Activated T-cell treated with anti-CD3 and anti-CD28 coated beads, Interleukin-2, amount 50 U/mL, for 4 hours (primary cell): Measurements from ENCODE around the gene TBXAS1. TPM values are rescaled to one million over a fixed set of nuclear protein-coding genes. Genes with fewer than 3 reads are reported as not detected.
"Not testable (repeated sequence)": the region's sequence is repeated elsewhere in the genome, so short reads cannot be mapped to it uniquely, and the experiment has no call there.

Source experiments
- ATAC-seq, 2 donors: fragments of 200-7000 bp; cut with Tn5 transposase; one replicate each; pipeline ENCODE4 v1.10.0; 2021
- DNase-seq: peaks from one replicate; pipeline ENCODE4 v3.0.0-alpha.2; 2020
- H3K27me3 Mint-ChIP-seq: one replicate; pipeline ENCODE4 v1.8.0; 2021; ENCODE audit warnings: low read depth, mixed read lengths
- H3K36me3 Mint-ChIP-seq: one replicate; pipeline ENCODE4 v1.8.0; 2022; ENCODE audit warnings: mixed read lengths; ENCODE audit not compliant: insufficient read depth
- H3K4me1 Mint-ChIP-seq: one replicate; pipeline ENCODE4 v1.8.0; 2021; ENCODE audit warnings: low read depth, mixed read lengths
- H3K4me3 Mint-ChIP-seq: one replicate; pipeline ENCODE4 v1.8.0; 2021; ENCODE audit warnings: mild to moderate bottlenecking, moderate library complexity, mixed read lengths
- H3K9me3 Mint-ChIP-seq: one replicate; pipeline ENCODE4 v1.8.0; 2021; ENCODE audit warnings: mixed read lengths
- total RNA-seq, 3 donors: library from RNA; stranded (reverse); gene quantifications; one replicate each; pipeline ENCODE4 v1.2.1, GENCODE V29; 2021

Gene TBXAS1
- total RNA-seq, 3 donors from 2014 or later = 1.7 to 4.1 (median 4.0) TPM

- H3K36me3 Mint-ChIP-seq = peaks cover 2% of the 10 kb centered on the region
- no peaks in the 10 kb centered on the region for H3K9me3 Mint-ChIP-seq
- DNase-seq (no peak), ATAC-seq (no peak)
- peaks cover 21% of the 10 kb centered on the region for H3K4me1 Mint-ChIP-seq
- H3K4me3 Mint-ChIP-seq = no peak overlapping the region
- no peaks in the 10 kb centered on the region for H3K27me3 Mint-ChIP-seq
Measured at GRCh38 chr7:139914306-139915267, 85.5 kb downstream of the TBXAS1 start.

- Mint-ChIP-seq H3K36me3 (peaks cover 3% of the 10 kb centered on the region), H3K4me1 (peaks cover 23% of the 10 kb centered on the region), H3K9me3 (no peaks in the 10 kb centered on the region), H3K4me3 (no peak overlapping the region), H3K27me3 (no peaks in the 10 kb centered on the region)
- ATAC-seq (no peak), DNase-seq (no peak)
Measured at GRCh38 chr7:139915268-139915863, 86.3 kb downstream of the TBXAS1 start.

- ATAC-seq (peak; percentile 94 to 95), DNase-seq (peak; percentile 33)
- Mint-ChIP-seq H3K36me3 (peaks cover 3% of the 10 kb centered on the region), H3K27me3 (no peaks in the 10 kb centered on the region), H3K9me3 (no peaks in the 10 kb centered on the region), H3K4me3 (peak overlapping the region; percentile 24), H3K4me1 (peaks cover 23% of the 10 kb centered on the region)
Measured at GRCh38 chr7:139915864-139916716, 87.0 kb downstream of the TBXAS1 start.

GRCh38 chr7:139916717-139917395 is 87.8 kb downstream of the TBXAS1 start:
- Mint-ChIP-seq H3K9me3 (no peaks in the 10 kb centered on the region), H3K27me3 (no peaks in the 10 kb centered on the region), H3K36me3 (peaks cover 3% of the 10 kb centered on the region), H3K4me3 (no peak overlapping the region), H3K4me1 (peaks cover 23% of the 10 kb centered on the region)
- DNase-seq (no peak), ATAC-seq (peak; percentile 17 to 33)

DNA sequence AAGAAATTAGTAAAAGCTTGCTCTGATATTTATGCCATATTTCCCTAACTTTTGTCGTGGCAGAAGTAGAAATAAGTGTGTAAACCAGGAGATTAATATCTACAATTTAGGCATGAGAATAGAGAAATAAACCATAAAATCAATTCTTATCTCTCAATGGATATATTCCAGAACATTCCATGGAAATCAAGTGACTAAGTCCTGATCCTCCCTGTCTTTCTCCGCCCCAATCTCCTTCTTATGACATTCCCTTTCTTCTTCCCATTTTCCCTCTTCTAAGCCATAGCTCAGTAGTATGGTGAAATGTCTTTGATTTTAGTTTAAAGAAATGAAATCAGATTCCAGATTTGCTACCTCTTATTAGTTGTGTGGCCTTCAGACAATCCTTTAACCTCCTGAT is 88.8 kb downstream of the TBXAS1 start:
- ATAC-seq (no peak), DNase-seq (no peak)
- Mint-ChIP-seq H3K4me3 (no peak overlapping the region), H3K4me1 (peaks cover 23% of the 10 kb centered on the region), H3K36me3 (peaks cover 1% of the 10 kb centered on the region), H3K9me3 (no peaks in the 10 kb centered on the region), H3K27me3 (no peaks in the 10 kb centered on the region)

DNA sequence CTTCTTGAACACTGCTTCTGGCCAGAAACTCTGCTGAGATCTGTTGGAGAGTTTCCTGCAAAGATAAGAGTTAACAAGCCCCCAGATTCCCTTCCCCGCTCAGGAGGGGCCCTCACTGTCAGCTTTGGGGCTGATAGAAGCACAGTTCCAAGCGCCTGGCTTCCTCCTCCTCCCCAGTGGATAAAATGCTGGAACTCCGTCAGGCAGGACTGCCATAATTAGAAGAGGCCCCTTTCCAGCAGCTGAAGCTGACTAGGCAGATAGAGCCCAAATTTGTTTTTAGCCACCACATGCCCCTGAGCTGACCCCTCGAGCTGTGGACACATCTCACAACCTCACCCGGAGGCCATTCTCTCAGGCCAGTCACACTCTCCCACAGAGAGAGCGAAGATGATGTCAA is 89.4 kb downstream of the TBXAS1 start:
- no peaks in the 10 kb centered on the region for H3K9me3 Mint-ChIP-seq
- H3K27me3 Mint-ChIP-seq = no peaks in the 10 kb centered on the region
- ATAC-seq (no peak), DNase-seq (no peak)
- peaks cover 1% of the 10 kb centered on the region for H3K36me3 Mint-ChIP-seq
- peaks cover 23% of the 10 kb centered on the region for H3K4me1 Mint-ChIP-seq
- no peak overlapping the region for H3K4me3 Mint-ChIP-seq

DNA sequence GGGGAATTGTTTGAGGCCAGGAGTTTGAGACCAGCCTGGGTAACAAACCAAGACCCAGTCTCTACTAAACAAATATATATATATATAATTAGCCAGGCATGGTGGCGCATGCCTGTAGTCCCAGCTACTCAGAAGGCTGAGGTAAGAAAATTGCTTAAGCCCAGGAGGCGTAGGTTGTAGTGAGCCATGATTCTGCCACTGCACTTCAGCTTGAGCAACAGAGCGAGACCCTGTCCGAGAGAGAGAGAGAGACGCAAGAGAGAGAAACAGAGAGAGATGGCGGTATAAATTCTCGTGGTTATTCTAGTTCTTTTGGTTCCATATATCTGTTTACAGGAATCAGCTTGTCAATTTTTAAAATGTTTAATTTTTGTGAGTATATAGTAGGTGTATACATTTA is 94.0 kb downstream of the TBXAS1 start:
- ATAC-seq (no peak), DNase-seq (no peak)
- H3K27me3 Mint-ChIP-seq = no peaks in the 10 kb centered on the region
- H3K36me3 Mint-ChIP-seq = peaks cover 1% of the 10 kb centered on the region
- H3K4me3 Mint-ChIP-seq = no peak overlapping the region
- no peaks in the 10 kb centered on the region for H3K9me3 Mint-ChIP-seq
- H3K4me1 Mint-ChIP-seq = peaks cover 2% of the 10 kb centered on the region

DNA sequence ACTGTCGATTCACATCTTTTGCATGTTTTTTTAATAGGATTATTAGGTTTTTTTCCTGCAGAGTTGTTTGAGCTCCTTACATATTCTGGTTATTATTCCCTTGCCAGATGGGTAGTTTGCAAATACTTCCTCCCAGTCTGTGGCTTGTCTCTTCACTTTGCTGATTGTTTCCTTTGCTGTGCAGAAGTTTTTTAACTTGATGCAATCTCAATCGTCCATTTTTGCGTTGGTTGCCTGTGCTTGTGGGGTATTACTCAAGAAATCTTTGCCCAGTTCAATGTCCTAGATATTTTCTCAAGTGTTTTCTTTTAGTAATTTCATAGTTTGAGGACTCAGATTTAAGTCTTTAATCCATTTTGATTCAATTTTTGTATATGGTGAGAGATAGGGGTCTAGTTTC is 95.4 kb downstream of the TBXAS1 start:
- ATAC-seq (no peak), DNase-seq (no peak)
- no peak overlapping the region for H3K4me3 Mint-ChIP-seq
- no peaks in the 10 kb centered on the region for H3K9me3 Mint-ChIP-seq
- H3K4me1 Mint-ChIP-seq = peaks cover 2% of the 10 kb centered on the region
- H3K27me3 Mint-ChIP-seq = peaks cover 2% of the 10 kb centered on the region
- H3K36me3 Mint-ChIP-seq = peaks cover 1% of the 10 kb centered on the region

DNA sequence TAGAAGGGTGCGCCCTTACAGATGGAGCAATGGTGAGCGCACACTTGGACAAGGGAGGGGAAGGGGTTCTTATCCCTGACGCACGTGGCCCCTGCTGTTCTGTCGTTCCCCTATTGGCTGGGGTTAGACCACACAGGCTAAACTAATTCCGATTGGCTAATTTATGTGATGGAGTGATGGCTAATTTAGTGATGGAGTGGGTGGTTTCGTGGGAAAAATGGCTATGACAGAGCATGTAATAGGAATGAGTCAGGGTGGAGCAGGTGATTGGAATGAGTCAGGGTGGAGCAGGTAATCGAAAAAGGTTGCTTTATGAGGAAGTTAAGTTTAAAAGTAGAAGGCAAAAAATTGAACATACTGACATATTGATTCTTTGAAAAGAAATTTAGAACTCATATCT is 100.2 kb downstream of the TBXAS1 start:
- not testable (repeated sequence) for H3K4me3 Mint-ChIP-seq, H3K27me3 Mint-ChIP-seq, H3K4me1 Mint-ChIP-seq, DNase-seq, H3K9me3 Mint-ChIP-seq, H3K36me3 Mint-ChIP-seq
- ATAC-seq = peak in 1 of 2 donors; percentile 32

- Mint-ChIP-seq H3K4me3 (no peak overlapping the region), H3K4me1 (peaks cover 7% of the 10 kb centered on the region), H3K27me3 (peaks cover 2% of the 10 kb centered on the region), H3K36me3 (no peaks in the 10 kb centered on the region), H3K9me3 (no peaks in the 10 kb centered on the region)
- no peak for DNase-seq
- ATAC-seq = no peak
Measured at GRCh38 chr7:139930286-139930965, 101.4 kb downstream of the TBXAS1 start.

GRCh38 chr7:139931190-139931934 is 102.3 kb downstream of the TBXAS1 start:
- peak; percentile 58 to 77 for ATAC-seq
- Mint-ChIP-seq H3K4me3 (no peak overlapping the region), H3K9me3 (no peaks in the 10 kb centered on the region), H3K4me1 (peaks cover 7% of the 10 kb centered on the region), H3K36me3 (peaks cover 2% of the 10 kb centered on the region), H3K27me3 (peaks cover 2% of the 10 kb centered on the region)
- DNase-seq = no peak

- peaks cover 2% of the 10 kb centered on the region for H3K36me3 Mint-ChIP-seq
- no peak for DNase-seq
- no peaks in the 10 kb centered on the region for H3K9me3 Mint-ChIP-seq
- peaks cover 2% of the 10 kb centered on the region for H3K27me3 Mint-ChIP-seq
- no peak overlapping the region for H3K4me3 Mint-ChIP-seq
- no peak for ATAC-seq
- peaks cover 7% of the 10 kb centered on the region for H3K4me1 Mint-ChIP-seq
Measured at GRCh38 chr7:139932531-139932930, 103.5 kb downstream of the TBXAS1 start.

DNA sequence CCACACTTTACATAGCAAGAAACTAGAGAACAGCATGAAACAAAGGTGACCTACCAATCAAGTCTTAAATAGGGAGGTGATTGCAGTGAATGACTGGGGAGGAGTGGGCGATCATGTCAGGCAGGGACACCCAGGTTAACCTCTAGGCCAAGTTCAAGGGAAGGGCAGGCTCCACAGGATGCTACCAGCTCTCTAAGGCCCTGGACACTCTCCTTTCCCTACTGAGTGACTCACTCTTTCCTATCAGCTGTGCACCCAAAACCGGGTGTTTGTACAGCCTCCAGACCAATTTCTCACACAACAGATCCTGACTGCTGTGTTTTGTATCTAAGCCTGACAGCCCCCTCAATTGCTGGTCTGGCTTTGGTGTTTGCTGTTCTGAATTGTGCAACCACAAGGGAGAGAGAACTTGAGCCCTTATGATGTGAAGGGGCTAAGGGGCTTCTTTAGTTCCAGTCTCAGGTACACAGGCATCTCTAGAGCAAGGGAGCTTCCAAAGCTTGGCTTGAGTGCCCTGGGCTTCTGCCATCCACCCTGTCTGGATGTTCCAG is 107.8 kb downstream of the TBXAS1 start:
- peaks cover 4% of the 10 kb centered on the region for H3K36me3 Mint-ChIP-seq
- DNase-seq = no peak
- ATAC-seq = no peak
- H3K4me3 Mint-ChIP-seq = no peak overlapping the region
- H3K27me3 Mint-ChIP-seq = peaks cover 4% of the 10 kb centered on the region
- peaks cover under 1% of the 10 kb centered on the region for H3K4me1 Mint-ChIP-seq
- no peaks in the 10 kb centered on the region for H3K9me3 Mint-ChIP-seq
